ENCODE results near the gene RAPGEF6.

RAPGEF6 gene

DNA sequence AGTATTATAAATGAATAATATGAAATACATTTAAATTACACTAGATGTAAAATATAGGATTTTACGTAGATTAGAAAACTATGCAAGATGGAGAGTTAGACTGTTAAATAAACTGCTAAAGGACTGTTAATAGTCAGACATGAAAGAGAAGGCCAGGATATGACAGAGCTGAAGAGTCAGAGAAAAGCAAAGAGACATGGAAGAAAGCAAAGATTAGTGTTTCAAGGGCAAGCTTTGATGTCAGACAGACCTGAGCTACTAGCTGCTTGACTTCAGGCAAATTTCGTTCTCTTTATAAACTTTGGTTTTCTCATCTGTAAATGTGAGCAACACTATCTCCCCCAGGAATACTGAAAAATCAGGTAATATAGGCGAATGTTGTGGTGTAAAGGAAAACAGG lies 161.3 kb downstream of the RAPGEF6 start:
- no peak overlapping the region for H3K4me3 ChIP-seq (ENCODE audit: low read depth, low read length)
- TF ChIP-seq, protein P1, sequence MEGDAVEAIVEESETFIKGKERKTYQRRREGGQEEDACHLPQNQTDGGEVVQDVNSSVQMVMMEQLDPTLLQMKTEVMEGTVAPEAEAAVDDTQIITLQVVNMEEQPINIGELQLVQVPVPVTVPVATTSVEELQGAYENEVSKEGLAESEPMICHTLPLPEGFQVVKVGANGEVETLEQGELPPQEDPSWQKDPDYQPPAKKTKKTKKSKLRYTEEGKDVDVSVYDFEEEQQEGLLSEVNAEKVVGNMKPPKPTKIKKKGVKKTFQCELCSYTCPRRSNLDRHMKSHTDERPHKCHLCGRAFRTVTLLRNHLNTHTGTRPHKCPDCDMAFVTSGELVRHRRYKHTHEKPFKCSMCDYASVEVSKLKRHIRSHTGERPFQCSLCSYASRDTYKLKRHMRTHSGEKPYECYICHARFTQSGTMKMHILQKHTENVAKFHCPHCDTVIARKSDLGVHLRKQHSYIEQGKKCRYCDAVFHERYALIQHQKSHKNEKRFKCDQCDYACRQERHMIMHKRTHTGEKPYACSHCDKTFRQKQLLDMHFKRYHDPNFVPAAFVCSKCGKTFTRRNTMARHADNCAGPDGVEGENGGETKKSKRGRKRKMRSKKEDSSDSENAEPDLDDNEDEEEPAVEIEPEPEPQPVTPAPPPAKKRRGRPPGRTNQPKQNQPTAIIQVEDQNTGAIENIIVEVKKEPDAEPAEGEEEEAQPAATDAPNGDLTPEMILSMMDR (IDR thresholded peaks at IDR 0.05; ENCODE audit: low read depth, low read length), result no peak

- TF ChIP-seq, protein P1 (IDR thresholded peaks at IDR 0.05; ENCODE audit: low read depth, low read length), result no peak
- no peak overlapping the region for H3K4me3 ChIP-seq (ENCODE audit: low read depth, low read length)
These were observed 168.8 kb downstream of the RAPGEF6 start for GRCh38 chr5:131466171-131466766.

DNA sequence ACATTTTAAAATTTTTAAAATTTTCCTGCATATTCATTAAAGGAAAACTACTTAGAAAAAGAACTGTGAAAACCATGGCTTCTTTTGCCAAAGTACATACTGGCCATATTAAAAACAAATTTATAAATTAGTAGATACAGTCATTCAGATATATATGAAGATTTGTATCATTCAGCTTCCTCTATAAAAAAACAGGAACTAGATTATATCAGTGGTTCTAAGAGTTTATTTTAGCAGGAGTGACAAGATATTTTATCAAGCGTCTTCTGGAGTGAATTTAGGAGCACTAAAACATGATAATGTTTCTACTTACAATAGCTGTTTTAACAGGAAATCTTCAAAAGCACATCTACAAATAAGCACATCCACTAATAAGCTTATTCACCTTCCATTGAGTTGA lies 171.4 kb downstream of the RAPGEF6 start:
- TF ChIP-seq, protein P1 (IDR thresholded peaks at IDR 0.05; ENCODE audit: low read depth, low read length), result no peak
- H3K4me3 ChIP-seq (ENCODE audit: low read depth, low read length), result no peak overlapping the region

DNA sequence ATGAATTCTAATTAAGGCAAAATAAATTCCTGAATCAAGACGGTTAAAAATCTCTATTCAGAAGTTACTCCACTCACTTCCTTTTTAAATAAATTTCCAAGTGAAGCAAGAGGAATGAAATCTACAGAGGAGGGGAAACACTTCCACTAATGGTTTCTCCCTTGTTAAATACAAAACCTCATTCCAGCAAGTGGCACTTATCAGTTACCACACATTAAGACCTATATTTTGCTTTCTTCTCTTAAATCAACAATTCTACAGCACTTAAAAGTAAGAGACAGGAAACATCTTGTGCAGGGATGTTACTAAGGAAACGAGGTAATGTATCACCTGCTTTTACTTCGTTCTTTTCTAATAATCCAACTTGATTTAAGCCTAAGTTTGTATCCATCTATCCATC lies 172.6 kb downstream of the RAPGEF6 start:
- H3K4me3 ChIP-seq (ENCODE audit: low read depth, low read length), result no peak overlapping the region
- TF ChIP-seq, protein P1 (IDR thresholded peaks at IDR 0.05; ENCODE audit: low read depth, low read length), result no peak

DNA sequence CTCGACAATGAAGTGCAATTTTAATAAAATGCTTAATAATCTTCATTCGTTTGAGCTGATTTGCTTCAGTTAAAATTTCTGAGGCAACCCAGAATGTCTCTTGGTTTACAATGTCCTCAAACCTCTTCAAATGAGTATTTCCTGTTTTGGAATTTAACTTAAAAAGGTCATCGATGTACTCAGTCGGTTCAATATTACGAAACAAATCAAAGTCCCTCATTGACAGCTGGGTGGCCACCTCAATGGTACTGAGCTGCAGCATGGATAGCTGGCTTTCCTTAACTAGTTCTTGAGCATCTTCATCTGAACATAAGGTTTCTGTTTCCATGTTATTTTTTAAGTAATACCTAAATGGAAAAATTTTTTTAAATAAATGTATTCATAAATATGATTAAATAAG lies 173.3 kb downstream of the RAPGEF6 start:
- TF ChIP-seq, protein P1 (IDR thresholded peaks at IDR 0.05; ENCODE audit: low read depth, low read length), result no peak
- H3K4me3 ChIP-seq (ENCODE audit: low read depth, low read length), result no peak overlapping the region

- TF ChIP-seq, protein P1 (IDR thresholded peaks at IDR 0.05; ENCODE audit: low read depth, low read length), result no peak
- H3K4me3 ChIP-seq (ENCODE audit: low read depth, low read length), result no peak overlapping the region
These were observed 174.0 kb downstream of the RAPGEF6 start for GRCh38 chr5:131460867-131461572.

DNA sequence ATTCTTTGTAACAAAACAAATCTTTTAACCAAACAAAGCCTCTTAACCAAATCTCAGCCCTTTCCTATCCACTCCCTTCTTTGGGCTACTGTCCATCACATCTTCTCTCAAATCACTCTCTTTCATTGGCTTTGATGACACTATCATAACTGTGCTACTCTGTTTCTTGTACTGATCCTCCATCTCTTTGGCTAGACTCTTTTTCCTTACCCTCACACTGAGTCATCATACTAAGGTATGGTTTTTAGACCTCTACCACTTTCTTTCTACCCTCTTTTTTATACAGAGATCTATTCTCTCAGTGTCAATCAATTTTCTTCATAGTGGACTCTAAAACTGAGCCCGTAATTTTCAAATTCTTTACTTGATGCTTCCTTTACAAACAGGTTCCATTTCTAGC lies 174.9 kb downstream of the RAPGEF6 start:
- H3K4me3 ChIP-seq (ENCODE audit: low read depth, low read length), result no peak overlapping the region
- TF ChIP-seq, protein P1 (IDR thresholded peaks at IDR 0.05; ENCODE audit: low read depth, low read length), result no peak

All from WI38 (cell line).